ENCODE results near the gene ZFP14. TPM values are rescaled to one million over a fixed set of nuclear protein-coding genes. Genes with fewer than 3 reads are reported as not detected.

The ZFP14 gene
- total RNA-seq, 1 experiment from 2014 or later: 1.3 TPM

Other genes with a start within 250 kb of the ZFP14 start
- 415 and 505 TPM in 2 replicates for gene CAPNS1, start 239.1 kb downstream of the ZFP14 start, total RNA-seq (2014; rRNA removed; shearing (Covaris generic); ENCODE audit: low replicate concordance)
- not detected in 2 replicates for gene COX7A1, start 226.8 kb downstream of the ZFP14 start, total RNA-seq (2014; rRNA removed; shearing (Covaris generic); ENCODE audit: low replicate concordance)
- 3.0 and 3.9 TPM in 2 replicates for gene ZNF565, start 164.5 kb downstream of the ZFP14 start, total RNA-seq (2014; rRNA removed; shearing (Covaris generic); ENCODE audit: low replicate concordance)
- 42.5 and 89.2 TPM in 2 replicates for gene ZNF146, start 164.1 kb downstream of the ZFP14 start, total RNA-seq (2014; rRNA removed; shearing (Covaris generic); ENCODE audit: low replicate concordance)
- 0.36 and 3.4 TPM in 2 replicates for gene ZFP82, start 39.4 kb upstream of the ZFP14 start, total RNA-seq (2014; rRNA removed; shearing (Covaris generic); ENCODE audit: low replicate concordance)
- gene ZNF566, start 110.4 kb upstream of the ZFP14 start, total RNA-seq (2014; rRNA removed; shearing (Covaris generic); ENCODE audit: low replicate concordance): 1.8 TPM in 1 of 2 replicates, not detected in the other
- gene ZNF260, start 149.1 kb upstream of the ZFP14 start, total RNA-seq (2014; rRNA removed; shearing (Covaris generic); ENCODE audit: low replicate concordance): 2.2 and 4.1 TPM in 2 replicates
- gene ZNF529, start 194.1 kb upstream of the ZFP14 start, total RNA-seq (2014; rRNA removed; shearing (Covaris generic); ENCODE audit: low replicate concordance): 6.4 and 16.8 TPM in 2 replicates
- 5.4 and 8.1 TPM in 2 replicates for gene ZNF382, start 226.1 kb upstream of the ZFP14 start, total RNA-seq (2014; rRNA removed; shearing (Covaris generic); ENCODE audit: low replicate concordance)

All from MG63 (cell line).